Activated naive CD8-positive, alpha-beta T cell treated with anti-CD3 and anti-CD28 coated beads, Interleukin-2, amount 50 U/mL, for 16 hours (primary cell): ENCODE results near the gene FRMD3.

Experiments used
- DNase-seq: peaks from one replicate; pipeline ENCODE4 v3.0.0-alpha.2; 2020; ENCODE audit warnings: low read depth, low spot score

Gene FRMD3

GRCh38 chr9:83284746-83285145 is 253.5 kb downstream of the FRMD3 start:
- DNase-seq, result no peak

- DNase-seq, result no peak
These were observed 254.7 kb downstream of the FRMD3 start for GRCh38 chr9:83283528-83283927.

- DNase-seq, result no peak
These were observed 256.6 kb downstream of the FRMD3 start for GRCh38 chr9:83281306-83282255.

- no peak for DNase-seq
These were observed 257.4 kb downstream of the FRMD3 start for GRCh38 chr9:83280790-83281189.

GRCh38 chr9:83280268-83280667 is 257.9 kb downstream of the FRMD3 start:
- no peak for DNase-seq

- DNase-seq, result no peak
These were observed 263.4 kb downstream of the FRMD3 start for GRCh38 chr9:83274787-83275186.

- DNase-seq, result no peak
These were observed 266.5 kb downstream of the FRMD3 start for GRCh38 chr9:83271665-83272071.

DNA sequence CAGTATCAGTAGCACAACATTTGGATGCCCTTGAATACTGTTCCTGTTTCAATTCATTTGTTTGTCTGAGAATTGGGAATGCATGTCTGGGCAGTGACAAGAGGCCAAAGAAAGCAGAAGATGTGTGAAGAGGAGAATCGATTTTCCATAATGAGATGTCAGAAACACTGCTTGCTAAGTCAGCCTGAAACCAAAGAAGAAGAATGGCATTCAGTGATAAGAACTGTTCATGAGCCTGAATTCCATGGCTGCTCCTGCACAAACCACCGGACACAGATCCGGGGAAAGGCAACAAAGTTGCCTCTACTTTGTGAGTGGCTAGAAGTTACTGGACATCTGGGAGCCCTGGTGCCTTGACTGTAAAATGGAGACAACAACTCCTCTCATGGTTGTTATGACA is 268.1 kb downstream of the FRMD3 start:
- DNase-seq, result no peak

DNA sequence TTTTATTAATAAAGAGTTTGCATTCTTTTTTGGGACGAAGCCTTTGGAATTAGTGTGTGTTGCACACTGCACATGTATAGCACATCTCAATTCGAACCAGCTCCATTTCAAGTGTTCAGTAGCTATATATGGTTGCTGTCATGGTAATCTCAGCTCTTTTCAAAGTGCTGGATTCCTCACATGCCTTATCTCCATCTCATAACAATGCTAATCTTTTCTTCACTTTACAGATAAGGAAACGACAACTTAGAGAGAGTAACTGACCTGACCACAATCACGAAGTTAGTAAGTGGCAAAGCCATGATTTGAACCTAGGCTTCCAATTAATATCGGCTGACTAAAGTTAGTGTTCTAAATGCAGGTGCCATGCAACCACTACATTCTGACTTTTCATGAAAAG is 270.5 kb downstream of the FRMD3 start:
- no peak for DNase-seq

GRCh38 chr9:83266666-83267496 is 271.3 kb downstream of the FRMD3 start:
- DNase-seq, result no peak

- DNase-seq, result no peak
These were observed 271.9 kb downstream of the FRMD3 start for GRCh38 chr9:83266331-83266665.

DNA sequence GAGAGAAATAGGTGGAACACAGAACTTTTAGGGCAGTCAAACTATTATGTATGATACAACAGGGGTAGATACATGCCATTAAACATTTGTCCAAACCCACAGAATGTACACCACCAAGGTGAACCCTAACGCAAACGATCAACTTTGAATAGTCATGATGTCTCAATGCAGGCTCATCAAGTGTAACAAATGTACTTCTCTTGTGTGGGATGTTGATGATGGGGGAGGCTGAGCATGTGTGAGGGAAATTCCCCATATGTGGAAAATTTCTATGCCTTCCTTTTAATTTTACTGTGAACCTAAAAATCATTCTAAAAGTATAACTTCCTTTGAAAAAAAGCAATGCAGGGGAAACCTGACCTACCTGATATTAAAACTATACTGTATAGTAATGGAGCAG is 273.9 kb downstream of the FRMD3 start:
- DNase-seq, result no peak

- DNase-seq, result no peak
These were observed 278.6 kb downstream of the FRMD3 start for GRCh38 chr9:83259558-83259957.

- DNase-seq, result no peak
These were observed 280.0 kb downstream of the FRMD3 start for GRCh38 chr9:83257937-83258891.

DNA sequence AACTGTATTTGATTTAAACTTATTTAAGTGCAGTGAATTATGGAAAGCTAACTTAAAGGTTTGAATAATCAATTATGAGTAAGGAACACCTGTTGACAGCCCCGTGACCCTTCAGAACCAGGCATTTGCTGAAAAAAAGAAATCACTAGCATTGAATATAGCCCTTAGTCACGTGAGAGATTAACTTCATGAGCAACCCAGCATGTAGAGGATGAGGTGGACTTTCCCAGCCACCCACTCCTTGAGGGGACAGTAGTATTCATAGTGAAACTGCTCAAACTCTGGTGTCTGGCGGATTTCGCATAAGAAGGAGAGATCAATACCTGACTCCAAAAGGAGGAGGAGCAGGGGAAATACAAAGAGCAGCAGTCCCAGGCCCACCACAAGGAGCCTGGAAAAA is 290.5 kb downstream of the FRMD3 start:
- no peak for DNase-seq

DNA sequence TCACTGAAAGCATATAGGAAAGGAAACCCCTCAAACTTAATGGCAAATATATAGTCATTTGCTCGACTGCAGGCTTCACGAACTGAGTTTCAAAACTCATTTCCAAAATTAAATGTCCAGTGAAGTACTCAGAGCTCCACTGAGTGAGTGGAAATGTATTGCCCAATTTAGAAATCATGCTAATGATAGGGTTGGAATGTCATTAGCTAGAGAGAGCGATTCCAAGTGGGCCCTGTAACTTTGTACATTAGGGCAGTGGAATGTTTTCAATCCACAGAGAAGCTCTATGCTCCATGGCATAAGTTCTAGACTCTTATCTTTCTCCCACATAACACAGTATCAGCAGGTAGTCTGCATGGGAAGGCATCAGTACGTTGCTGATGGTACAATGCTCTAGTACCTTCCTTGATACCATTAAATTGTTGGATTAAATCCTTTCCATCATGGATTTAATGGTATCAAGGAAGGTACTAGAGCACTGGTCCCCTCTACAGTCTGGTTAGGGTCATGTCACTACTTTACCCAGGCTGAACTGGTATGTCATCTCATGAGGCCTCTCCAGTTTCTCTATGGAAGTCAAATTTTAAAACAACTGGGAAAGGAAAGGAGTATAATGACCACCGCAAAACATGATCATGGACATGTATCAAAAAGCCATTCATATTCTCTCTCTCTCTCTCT is 292.1 kb downstream of the FRMD3 start:
- no peak for DNase-seq

GRCh38 chr9:83242066-83242465 is 296.1 kb downstream of the FRMD3 start:
- no peak for DNase-seq

- no peak for DNase-seq
These were observed 297.5 kb downstream of the FRMD3 start for GRCh38 chr9:83240671-83241070.

- no peak for DNase-seq
These were observed 298.5 kb downstream of the FRMD3 start for GRCh38 chr9:83239747-83240146.

DNA sequence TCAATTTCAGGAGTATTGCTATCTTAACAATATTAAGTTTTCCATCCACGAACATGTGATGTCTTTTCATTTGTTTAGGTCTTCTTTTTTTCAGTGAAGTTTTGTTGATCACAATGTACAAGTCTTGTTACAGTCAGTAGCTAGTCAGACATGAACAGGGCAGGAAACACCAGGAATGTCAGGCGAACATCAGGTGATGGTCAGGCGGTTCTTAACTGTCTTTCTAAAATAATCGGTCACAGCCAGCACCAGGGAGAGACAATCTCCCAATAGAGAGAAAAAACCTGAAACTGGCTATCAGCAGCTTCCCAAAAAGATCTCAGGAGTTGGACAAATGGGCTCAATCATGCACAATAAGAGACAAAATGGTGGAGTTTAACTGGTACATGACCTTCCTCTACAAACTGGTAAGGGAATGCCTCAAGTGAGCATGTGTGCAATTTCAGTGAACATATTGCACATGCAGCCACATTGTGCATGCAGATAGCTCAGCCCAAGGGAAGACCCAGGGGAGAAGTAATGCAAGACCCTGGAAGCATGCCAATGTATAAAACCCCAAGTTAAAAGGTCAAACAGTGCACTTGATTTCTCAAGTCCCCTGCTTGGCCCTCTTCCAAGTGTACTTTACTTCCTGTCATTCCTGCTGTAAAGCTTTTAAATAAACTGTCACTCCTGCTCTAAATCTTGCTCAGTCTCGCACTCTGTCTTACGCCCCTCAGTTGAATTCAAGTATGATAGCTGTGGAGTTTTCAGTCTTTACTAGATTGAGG is 299.1 kb downstream of the FRMD3 start:
- no peak for DNase-seq
